NB4 (cell line): ENCODE results near the gene PASD1.

Experiments
- POLR2A ChIP-seq: IDR thresholded peaks from 2 replicates; pipeline ENCODE4 v1.6.1; 2011; ENCODE audit warnings: mild to moderate bottlenecking; ENCODE audit not compliant: insufficient read length; ENCODE audit errors: extremely low read depth
- TF ChIP-seq, protein P1 (sequence below): IDR thresholded peaks from one replicate; pipeline ENCODE4 v1.5.1; 2012; ENCODE audit warnings: low read depth, low read length
- TF ChIP-seq, protein P2 (sequence below): IDR thresholded peaks from 2 replicates; pipeline ENCODE4 v1.6.1; 2011; ENCODE audit warnings: low read depth, low read length

DNA sequence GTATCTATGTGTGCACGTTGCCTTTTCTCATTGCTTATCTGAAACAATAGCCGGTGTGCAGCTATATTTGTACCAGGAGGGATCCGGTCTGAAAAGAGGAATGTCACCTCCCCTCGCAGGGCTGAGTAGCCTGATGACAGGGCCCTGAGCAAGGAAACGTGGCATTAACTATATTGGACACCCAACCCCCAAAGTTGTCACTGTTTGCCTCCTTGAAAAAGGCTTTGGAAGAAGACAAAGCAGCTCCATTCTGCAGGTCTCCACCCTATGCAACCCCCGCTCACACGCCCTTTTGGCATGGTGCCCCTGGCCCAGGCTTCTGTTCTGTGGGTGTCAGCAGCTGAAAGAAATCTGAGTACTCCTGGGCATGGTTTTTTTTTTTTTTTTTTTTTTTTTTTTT lies 140.0 kb downstream of the PASD1 start:
- TF ChIP-seq, protein P1, sequence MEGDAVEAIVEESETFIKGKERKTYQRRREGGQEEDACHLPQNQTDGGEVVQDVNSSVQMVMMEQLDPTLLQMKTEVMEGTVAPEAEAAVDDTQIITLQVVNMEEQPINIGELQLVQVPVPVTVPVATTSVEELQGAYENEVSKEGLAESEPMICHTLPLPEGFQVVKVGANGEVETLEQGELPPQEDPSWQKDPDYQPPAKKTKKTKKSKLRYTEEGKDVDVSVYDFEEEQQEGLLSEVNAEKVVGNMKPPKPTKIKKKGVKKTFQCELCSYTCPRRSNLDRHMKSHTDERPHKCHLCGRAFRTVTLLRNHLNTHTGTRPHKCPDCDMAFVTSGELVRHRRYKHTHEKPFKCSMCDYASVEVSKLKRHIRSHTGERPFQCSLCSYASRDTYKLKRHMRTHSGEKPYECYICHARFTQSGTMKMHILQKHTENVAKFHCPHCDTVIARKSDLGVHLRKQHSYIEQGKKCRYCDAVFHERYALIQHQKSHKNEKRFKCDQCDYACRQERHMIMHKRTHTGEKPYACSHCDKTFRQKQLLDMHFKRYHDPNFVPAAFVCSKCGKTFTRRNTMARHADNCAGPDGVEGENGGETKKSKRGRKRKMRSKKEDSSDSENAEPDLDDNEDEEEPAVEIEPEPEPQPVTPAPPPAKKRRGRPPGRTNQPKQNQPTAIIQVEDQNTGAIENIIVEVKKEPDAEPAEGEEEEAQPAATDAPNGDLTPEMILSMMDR = no peak
- TF ChIP-seq, protein P2, sequence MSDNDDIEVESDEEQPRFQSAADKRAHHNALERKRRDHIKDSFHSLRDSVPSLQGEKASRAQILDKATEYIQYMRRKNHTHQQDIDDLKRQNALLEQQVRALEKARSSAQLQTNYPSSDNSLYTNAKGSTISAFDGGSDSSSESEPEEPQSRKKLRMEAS = no peak
- TF ChIP-seq POLR2A = no peak
